NCI-H146 treated with DMSO at 0.1 percent for 48 hours (cell line): ENCODE measurements around the gene LDLRAD3.

Experiments used
- DNase-seq: peaks from one replicate; lab custom pipeline; 2025; ENCODE audit not compliant: unreplicated experiment; lab: John Stamatoyannopoulos, UW

Gene LDLRAD3

DNA sequence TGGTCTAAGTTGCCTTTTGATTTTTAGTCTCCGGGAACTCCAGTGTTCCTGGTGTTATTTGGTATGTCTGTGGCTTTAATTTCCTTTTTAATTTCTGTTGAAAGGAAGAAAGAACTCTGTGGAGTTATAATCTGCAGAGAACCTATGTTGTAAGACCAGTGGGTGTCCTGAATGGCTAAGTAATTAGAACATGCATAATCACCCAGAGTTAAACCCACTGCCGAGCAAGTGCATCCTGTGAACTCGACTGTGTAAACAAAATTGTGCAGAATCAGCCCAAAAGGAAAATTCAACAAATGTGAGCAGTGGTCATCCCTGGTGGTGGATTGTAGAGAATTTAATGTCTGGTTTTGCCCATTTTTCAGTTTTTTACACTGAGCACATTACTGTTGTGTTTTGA is 182.8 kb downstream of the LDLRAD3 start:
- peak; percentile 20 for DNase-seq

DNA sequence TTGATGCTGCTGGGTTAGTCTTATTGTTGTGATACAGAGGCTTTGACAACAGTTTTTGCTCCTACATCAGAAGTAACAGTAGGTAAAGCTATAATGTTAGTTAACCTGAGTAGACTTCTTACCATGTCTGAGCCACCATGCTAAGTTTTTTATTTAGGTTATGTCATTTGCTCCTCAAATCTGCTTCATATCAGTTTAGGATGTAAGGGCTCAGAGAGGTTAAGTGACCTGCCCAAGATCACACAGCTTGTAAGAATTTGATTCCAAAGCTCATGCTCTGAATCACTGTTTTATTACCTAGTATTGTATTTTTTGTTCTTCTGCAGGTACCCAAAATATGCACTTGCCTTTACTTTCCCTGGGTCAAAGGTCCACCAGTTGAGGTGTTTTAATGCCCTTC is 183.7 kb downstream of the LDLRAD3 start:
- no peak for DNase-seq

DNA sequence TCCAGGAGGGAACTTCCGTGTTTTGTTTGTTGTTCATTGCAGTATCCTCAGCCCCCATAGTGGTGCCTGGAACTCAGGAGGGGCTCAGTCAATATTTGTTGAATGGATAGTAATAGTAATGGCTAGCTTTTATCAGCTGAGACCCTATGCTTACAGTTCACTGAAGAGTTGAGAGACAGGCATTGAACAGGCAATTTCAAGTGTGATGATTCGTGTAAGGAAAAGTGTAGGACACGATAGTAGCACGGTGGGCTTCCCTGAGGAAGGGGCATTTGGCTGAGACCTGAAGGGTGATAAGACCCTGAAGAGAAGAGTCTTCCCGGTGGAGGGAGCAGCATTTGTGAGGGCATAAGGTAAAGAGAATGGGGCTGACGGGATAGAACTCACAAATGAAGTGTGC is 186.1 kb downstream of the LDLRAD3 start:
- DNase-seq = no peak

DNA sequence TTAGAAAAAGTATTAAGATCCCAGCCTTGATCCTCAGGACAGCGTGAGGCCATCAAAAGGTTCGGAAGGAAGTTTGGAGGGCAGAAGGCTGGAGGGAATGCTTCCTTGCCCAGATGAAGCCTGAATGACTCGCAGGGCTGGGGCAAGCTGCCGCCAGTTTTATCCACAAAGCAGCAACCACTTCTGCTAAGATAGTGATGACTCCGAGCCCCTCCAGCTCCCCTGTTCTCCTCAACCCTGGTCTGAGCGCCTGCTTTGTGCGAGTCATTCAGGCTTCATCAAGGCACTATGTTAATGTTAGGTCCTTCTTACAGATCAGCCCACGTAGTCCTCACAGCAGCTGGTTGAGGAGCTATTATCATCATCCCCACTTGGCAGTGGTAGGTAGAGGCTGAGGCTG is 186.5 kb downstream of the LDLRAD3 start:
- no peak for DNase-seq

DNA sequence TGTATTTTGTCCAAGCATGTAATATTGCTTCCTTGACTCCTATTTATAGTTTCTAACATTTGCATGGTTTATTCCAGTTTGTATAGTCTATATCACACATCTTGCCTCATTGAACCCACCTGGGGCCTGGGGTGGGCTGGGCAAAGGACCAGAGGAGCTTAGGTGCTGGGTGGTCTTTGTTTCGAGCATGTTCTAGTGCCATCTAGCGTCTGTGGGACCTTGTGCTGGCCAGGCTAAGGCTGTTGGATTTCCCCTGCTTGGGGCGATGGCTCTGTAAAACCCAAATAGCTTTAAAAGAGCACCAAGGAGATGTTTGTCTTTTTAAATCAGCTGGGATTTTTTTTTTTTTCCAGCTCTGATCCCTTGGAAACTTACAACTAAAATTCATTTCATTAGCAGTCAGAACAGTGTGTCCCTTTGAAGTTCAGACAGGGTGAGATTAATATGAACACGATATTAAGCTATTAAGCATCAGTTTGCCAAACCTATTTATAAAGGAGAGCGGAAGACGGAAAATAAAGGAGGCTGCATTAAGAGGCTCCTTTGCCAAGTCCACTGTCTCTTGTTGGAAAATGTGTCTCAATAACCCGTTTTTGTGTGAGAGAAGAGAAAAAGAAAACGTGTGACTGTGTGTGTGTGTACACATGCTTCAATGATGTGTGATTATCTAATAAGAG is 188.0 kb downstream of the LDLRAD3 start:
- no peak for DNase-seq

DNA sequence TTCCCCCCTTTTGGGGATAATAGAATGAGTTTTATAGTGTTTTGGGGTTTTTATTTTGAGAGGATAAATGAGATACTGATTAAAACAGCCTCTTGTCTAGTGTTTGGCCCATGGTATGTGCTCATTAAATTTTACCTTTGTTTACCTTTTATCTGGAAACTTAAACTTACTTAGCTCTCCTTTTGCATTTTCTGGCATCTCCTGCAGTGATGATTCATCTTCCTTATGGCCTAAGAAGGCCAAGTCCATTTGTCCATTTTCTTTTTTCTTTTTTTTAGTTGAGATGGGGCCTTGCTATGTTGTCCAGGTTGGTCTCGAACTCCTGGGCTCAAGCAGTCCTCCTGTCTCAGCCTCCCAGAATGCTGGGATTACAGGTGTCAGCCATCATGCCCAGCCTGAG is 189.1 kb downstream of the LDLRAD3 start:
- DNase-seq = no peak

DNA sequence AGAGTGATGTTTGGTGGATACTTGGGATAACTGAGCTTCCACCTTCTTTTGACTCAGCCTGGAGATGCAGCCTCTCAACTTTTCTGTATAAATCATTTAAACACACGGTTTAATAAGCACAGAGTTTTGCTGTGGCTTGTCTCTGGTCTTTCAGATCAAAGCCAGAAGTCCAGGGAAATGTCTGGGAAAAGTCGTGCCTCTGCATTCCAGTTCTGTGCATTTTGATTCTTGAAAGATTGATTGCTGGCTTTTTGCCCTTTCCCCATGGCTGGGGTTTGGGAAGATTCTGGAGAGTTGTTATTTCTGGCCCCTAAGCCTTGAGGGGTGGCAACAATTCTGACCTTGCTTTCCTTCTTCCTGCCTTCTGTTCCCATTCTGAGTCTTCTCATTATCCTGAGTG is 191.2 kb downstream of the LDLRAD3 start:
- no peak for DNase-seq

DNA sequence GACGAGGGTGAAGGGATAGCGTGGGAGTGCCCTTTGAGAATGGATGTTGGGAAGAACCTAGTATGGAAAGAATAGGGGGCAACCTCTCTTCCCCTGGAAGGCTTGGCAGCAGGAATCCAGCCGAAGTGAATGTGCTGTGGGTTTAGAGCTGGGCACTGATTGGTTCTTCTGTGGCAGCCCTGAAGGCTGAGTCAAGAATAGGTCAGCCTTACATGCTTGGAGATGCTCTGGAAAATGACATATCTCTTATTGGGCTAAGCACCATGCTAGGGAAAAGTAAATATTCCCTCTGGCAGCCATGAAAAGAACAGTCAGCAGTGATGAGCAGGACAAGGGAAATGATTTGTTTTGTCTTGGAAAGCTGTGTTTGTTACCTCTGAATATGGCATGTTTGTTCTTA is 195.9 kb downstream of the LDLRAD3 start:
- peak; percentile 15 for DNase-seq

DNA sequence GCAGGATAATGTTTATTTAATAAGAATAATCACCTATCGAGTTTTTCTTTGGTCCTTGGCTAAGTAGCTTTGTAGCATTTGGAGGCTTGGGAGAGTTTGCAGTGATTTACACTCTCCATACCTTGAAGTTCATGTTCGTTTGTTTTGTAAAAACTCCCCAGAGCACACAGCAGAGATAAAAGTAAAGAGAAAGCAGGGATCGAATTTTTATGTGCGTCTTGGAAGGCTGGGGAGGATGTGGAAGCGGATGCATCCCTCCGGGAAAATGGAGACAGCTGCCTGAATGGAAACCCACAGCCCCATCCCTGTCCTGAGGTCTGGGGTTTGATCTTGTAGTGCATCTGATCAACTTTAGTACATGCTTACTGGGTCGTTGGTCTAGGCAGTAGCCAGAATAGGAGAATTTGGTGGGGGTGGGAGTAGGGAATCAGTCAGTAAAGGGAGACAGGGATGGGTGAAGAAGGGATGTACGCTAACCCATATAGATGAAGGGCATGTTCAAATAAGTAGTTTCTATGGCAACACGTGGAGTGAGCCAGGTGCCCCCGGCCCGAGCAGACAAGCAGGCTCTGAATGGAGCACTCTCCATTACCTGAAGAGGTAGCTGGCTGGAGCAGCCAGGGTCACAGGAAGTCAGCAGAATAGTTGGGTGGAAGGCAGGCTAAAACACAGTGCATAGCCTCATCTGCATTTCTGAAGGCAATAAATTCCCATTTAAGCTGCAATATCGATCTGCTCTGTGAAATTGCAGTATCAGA is 197.5 kb downstream of the LDLRAD3 start:
- DNase-seq = no peak

DNA sequence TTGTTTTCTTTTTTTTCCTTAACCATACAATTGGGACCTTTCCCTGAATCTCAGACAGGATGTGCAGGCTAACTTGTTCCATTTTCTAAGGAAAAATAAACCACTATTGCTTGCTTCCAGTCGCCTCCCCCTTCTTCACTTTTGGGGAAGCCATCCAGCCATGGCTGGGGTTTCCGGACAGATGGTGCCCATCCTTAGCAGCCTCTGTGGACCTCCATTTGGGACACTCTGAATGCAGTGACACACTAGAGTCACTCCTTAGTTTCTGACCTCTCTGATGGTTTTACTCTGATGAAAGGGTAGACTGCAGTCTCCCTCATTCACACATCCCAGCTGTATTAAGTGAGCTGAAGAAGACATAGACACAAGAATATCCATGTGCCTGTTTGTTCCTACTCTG is 198.1 kb downstream of the LDLRAD3 start:
- DNase-seq = no peak

DNA sequence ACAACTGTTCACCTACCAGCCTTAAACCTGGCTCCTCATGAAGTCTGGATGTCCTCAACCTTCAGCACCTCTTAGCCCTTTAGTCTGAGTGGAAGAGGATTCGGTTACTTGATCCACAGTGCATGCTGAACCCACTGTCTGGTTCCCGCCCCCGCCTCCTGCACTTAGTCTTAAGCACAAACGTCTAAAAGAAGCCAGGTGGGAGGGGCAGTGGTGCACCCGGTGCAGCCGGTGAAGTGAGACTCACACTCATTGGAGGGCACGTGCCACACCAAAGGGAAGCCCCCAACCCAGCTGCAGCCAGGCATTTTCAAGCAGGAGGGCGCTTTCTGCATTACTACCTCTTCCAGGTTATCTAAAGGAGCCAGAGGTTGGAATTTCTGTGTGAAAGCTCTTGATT is 198.6 kb downstream of the LDLRAD3 start:
- no peak for DNase-seq

DNA sequence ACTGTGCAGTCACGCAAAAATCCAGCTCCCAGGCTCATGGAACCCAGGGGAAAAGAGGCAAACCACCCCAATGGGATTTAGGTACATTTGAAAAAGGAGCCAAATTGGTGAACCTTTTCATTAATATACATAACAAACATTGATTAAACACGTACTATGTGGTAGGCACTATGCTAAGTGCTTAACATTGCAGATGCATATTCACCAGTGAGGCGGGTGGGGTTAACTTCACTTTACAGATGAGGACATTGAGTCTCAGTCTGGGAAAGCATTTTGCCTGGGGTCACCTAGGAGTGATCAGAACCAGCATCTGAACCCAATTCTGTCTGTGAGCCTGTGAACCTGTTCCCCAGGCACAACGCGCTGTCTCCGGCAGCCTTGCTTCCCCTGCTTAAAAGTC is 199.0 kb downstream of the LDLRAD3 start:
- DNase-seq = no peak

DNA sequence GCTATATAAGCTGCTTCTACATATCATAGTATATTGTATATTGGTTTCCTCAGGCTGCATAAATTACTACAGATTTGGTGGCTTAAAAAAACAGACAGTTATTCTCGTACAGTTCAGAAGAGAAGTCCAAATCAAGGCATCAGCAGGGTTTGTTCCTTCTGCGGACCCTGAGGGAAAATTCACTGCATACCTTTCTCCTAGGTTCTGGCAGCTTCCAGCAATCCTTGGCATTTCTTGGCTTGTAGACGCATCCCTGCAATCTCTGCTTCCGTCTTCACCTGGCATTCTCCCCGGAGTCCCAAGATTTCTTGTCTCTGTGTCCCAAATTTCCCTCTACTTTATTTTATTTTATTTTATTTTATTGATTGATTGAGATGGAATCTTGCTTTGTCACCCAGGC is 202.6 kb downstream of the LDLRAD3 start:
- DNase-seq = no peak

DNA sequence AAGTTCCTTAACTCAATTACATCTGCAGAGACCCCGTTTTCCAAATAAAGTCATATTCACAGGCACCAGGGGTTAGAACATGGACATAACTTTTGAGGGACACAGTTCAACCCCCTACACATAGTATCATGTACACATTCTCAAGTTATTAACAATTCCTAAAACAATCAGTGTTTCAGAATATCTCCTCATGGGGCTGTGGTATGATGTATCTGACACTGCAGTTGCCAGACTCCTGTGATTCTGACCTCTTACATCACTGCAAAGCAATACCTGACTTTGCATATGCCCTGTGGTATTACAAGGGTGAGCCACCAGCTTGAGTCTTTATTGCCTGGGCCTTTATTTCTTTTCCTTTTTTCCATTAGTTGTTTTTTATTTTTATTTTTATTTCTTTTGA is 203.6 kb downstream of the LDLRAD3 start:
- no peak for DNase-seq

DNA sequence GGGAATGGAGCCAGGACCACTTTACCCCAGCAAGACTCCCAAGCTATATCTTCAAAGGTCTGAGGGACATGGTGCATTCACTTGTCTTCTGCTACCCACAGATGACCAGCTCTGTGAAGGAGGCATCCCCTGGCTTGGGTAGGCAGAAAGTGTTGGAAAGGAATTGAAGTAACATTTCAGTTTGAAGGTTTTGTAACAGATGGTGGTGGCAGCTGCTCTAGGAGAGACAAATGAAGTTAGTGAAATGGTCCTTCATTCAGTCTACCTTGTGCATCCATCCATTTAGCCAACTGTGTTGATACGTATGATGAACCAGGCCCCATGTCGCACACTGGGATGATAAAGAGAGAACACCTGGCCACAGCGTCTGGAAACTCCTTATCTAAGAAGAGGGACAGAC is 204.8 kb downstream of the LDLRAD3 start:
- no peak for DNase-seq

DNA sequence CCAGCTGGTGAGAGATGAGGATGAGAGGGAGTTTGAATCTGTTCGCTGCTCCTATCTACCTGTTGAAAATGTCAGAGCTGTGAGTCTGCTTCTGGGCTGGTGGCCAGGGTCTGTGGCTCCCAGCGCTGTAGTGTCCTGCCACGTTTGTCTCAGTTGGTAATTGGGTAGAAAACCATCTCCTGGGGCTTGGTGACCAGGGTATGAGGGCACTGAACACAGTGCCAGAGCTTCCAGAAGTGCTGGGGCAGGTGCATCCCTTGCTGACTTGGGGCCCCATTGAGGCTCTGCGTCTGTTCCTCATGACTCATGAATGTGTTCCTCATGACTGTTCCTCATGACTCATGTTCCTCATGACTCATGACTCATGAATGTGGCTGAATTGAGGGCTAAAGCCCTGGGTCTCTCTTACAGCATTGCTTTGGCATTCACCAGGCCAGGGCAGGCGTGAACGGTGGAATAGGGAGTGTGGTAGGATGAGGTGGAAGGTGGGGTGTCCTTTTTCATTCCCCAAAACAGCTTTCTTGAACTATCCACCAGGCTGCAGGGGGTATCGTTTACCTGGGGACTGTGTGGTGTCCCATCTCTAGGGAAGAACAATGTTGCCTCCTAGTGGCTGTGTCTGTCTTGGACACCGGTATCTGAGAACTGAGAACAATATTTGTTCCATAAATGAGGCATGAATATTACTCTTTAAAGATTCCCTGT is 205.8 kb downstream of the LDLRAD3 start:
- no peak for DNase-seq

DNA sequence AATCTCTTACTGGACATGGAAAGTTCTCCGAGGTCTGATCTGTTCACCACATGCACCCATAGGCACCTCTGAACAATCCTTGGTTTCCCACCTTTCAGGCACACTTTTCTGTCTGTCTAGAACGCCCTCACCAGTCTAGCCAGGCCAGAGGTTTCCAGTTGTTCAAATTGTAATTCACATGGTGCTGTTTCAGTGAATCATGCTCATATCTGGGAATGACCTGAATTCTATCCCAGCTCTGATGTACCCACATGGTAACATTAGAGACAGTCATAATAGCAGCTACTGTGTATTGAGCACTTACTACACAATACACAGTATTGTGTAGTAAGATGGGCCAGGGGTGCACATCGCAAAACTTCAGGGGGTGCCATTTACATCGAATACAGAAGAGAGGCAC is 207.1 kb downstream of the LDLRAD3 start:
- DNase-seq = no peak

DNA sequence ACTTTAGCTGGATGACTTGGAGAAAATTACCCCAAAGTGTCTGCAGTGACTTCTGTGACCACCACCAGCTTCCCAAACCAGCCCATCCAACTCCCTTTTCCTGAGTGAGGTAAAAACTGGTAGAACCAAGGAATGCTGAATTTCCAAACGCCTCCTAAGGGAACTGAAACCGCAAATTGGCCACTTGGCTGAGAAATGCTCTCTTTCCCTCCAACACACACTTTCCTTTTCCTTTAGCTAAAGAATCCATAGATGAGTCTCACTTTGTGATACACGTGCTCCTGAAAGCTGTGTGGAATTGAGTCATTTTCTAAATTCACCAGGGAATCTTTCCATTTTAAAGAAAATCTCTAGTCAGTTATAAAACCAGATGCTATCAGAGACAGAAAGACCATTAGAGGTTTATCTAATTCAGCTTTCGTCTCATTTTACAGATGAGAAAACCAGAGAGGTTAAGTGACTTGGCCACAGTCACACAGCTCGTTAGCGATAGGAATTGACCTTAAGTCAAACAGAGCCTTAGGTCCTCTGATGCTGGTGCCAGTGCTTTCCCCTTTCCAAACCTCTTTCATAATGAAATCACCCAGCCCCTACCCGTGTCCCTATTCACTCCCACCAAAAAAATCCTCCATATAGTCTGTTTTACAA is 208.2 kb downstream of the LDLRAD3 start:
- no peak for DNase-seq

DNA sequence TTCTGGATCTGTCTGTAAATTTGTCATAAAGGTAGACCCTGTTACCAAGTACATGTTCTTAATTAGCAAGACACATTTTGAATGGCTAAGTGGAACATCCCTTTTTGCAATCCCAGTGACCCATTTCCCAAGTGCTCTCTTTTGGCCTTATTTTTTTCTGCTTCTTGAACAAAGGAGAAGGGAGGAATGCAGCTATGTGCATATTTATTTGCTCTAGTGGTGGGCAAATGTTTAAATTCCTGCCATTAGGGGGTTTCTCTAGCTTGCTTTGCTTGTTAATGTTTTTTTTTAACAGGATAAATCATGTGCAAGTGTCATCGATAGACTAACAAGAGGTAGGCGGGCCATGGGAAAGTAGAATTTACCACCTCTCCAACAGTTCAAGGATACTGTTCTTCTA is 209.7 kb downstream of the LDLRAD3 start:
- no peak for DNase-seq

DNA sequence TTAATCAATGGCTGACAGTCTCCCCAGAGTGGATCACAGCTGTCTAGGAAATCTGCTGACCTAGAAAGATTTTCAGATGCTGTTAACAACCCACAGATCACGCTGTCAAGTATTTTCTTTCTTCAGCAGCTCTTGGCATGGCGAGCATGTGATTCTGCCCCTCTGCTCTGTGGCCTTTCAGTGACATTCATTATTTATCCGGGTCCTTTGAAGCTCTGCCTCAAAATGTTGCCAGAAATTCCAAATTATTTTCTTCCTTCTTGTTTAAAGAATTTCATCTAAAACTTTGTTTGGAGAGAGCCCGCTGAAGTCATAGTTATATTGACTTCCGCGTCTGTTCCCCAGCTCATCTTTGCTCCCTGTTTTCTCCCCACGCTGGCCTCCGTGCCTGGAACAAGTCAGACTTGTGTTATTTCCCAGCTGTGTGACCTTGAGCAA is 211.3 kb downstream of the LDLRAD3 start:
- DNase-seq = no peak

DNA sequence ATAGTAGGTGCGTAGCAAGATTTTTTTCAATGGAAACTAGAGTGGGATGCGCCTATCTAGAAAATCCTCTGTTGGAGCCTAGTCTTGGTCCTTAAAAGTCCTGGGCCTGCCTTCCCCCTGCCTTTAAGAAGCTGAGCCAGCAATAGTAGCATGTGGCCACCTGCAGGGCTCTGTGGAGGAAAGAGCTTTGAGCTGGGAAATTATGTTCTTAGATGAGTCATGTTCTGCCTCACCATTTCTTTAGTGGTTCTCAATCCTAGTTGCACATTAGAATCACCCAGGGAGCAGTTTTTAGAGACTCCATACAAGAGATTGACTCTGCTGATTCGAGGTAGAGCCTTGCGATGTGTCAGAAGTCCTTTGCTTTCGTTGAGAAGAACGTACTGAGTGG is 211.9 kb downstream of the LDLRAD3 start:
- DNase-seq = no peak
